Chondrocyte (in vitro differentiated cells): ENCODE results near the gene PIP5K1C. TPM values are rescaled to one million over a fixed set of nuclear protein-coding genes. Genes with fewer than 3 reads are reported as not detected.

ENCODE experiments used
- DNase-seq: peaks from one replicate; pipeline ENCODE4 v3.0.0; 2021; ENCODE audit warnings: mixed read lengths, low spot score
- H3K27ac Mint-ChIP-seq: one replicate; pipeline ENCODE4 v1.8.0; 2021; ENCODE audit warnings: mild to moderate bottlenecking, moderate library complexity, mixed read lengths; ENCODE audit not compliant: unreplicated experiment
- H3K27me3 Mint-ChIP-seq: 2 replicates; pipeline ENCODE4 v1.8.0; 2021; ENCODE audit warnings: low read depth, mixed read lengths
- H3K36me3 Mint-ChIP-seq: 2 replicates; pipeline ENCODE4 v1.8.0; 2021; ENCODE audit warnings: low read depth, mixed read lengths
- H3K4me1 Mint-ChIP-seq: 2 replicates; pipeline ENCODE4 v1.8.0; 2021; ENCODE audit warnings: low read depth, mild to moderate bottlenecking, mixed read lengths
- H3K4me3 Mint-ChIP-seq: one replicate; pipeline ENCODE4 v1.8.0; 2021; ENCODE audit warnings: mild to moderate bottlenecking, moderate library complexity, mixed read lengths; ENCODE audit not compliant: unreplicated experiment
- H3K9me3 Mint-ChIP-seq: 2 replicates; pipeline ENCODE4 v1.8.0; 2021; ENCODE audit warnings: low read depth, mixed read lengths
- CTCF ChIP-seq: fragments of 200-600 bp; sonication (generic); IDR thresholded peaks from 2 replicates; pipeline ENCODE4 v1.5.0; 2021; ENCODE audit warnings: antibody characterized with exemption, mild to moderate bottlenecking, moderate library complexity
- total RNA-seq: library from RNA; stranded (reverse); gene quantifications from 3 replicates; pipeline ENCODE4 v1.2.1, GENCODE V29; 2021

PIP5K1C gene
- total RNA-seq, 1 donor from 2014 or later = 81.0 TPM

- no peaks in the 10 kb centered on the region for H3K4me1 Mint-ChIP-seq
- peaks cover 14% of the 10 kb centered on the region for H3K36me3 Mint-ChIP-seq
- no peak overlapping the region for H3K4me3 Mint-ChIP-seq
- H3K27ac Mint-ChIP-seq = no peak overlapping the region
- H3K9me3 Mint-ChIP-seq = no peaks in the 10 kb centered on the region
- no peak for DNase-seq
- no peak for TF ChIP-seq CTCF
- no peaks in the 10 kb centered on the region for H3K27me3 Mint-ChIP-seq
Observed at GRCh38 chr19:3637621-3638020, 62.6 kb downstream of the PIP5K1C start.

GRCh38 chr19:3636962-3637361 lies 63.3 kb downstream of the PIP5K1C start:
- no peak overlapping the region for H3K4me3 Mint-ChIP-seq
- no peak overlapping the region for H3K27ac Mint-ChIP-seq
- no peak for DNase-seq
- no peaks in the 10 kb centered on the region for H3K27me3 Mint-ChIP-seq
- no peaks in the 10 kb centered on the region for H3K4me1 Mint-ChIP-seq
- no peak for TF ChIP-seq CTCF
- peaks cover 14% of the 10 kb centered on the region for H3K36me3 Mint-ChIP-seq
- H3K9me3 Mint-ChIP-seq = no peaks in the 10 kb centered on the region

- TF ChIP-seq CTCF = no peak
- no peaks in the 10 kb centered on the region for H3K27me3 Mint-ChIP-seq
- H3K4me3 Mint-ChIP-seq = no peak overlapping the region
- H3K27ac Mint-ChIP-seq = no peak overlapping the region
- H3K4me1 Mint-ChIP-seq = no peaks in the 10 kb centered on the region
- DNase-seq = no peak
- peaks cover 14% of the 10 kb centered on the region for H3K36me3 Mint-ChIP-seq
- no peaks in the 10 kb centered on the region for H3K9me3 Mint-ChIP-seq
Observed at GRCh38 chr19:3636506-3636905, 63.8 kb downstream of the PIP5K1C start.

GRCh38 chr19:3634496-3635045 lies 65.7 kb downstream of the PIP5K1C start:
- H3K4me1 Mint-ChIP-seq = no peaks in the 10 kb centered on the region
- H3K9me3 Mint-ChIP-seq = no peaks in the 10 kb centered on the region
- H3K4me3 Mint-ChIP-seq = no peak overlapping the region
- no peak for TF ChIP-seq CTCF
- H3K36me3 Mint-ChIP-seq = peaks cover 18% of the 10 kb centered on the region
- H3K27me3 Mint-ChIP-seq = no peaks in the 10 kb centered on the region
- H3K27ac Mint-ChIP-seq = no peak overlapping the region
- no peak for DNase-seq

- H3K27me3 Mint-ChIP-seq = no peaks in the 10 kb centered on the region
- no peak for DNase-seq
- H3K9me3 Mint-ChIP-seq = no peaks in the 10 kb centered on the region
- H3K4me3 Mint-ChIP-seq = no peak overlapping the region
- no peak for TF ChIP-seq CTCF
- H3K4me1 Mint-ChIP-seq = no peaks in the 10 kb centered on the region
- H3K36me3 Mint-ChIP-seq = peaks cover 13% of the 10 kb centered on the region
- no peak overlapping the region for H3K27ac Mint-ChIP-seq
Observed at GRCh38 chr19:3633559-3633988, 66.7 kb downstream of the PIP5K1C start.
